GM21526 (cell line): ENCODE results near the gene THOC7.

ENCODE experiments used
- ATAC-seq: cut with Tn5 transposase; IDR thresholded peaks from one replicate; pipeline ENCODE4 v1.9.1; 2021; ENCODE audit warnings: moderate library complexity; ENCODE audit not compliant: unreplicated experiment, low FRiP score

THOC7 gene

GRCh38 chr3:63847718-63848450, 15.7 kb downstream of the THOC7 start:
- ATAC-seq: no peak

- ATAC-seq: no peak
Observed at GRCh38 chr3:63845215-63845614, 18.4 kb downstream of the THOC7 start.

- no peak for ATAC-seq
Observed at GRCh38 chr3:63842127-63842526, 21.5 kb downstream of the THOC7 start.

- ATAC-seq: no peak
Observed at GRCh38 chr3:63841704-63842103, 21.9 kb downstream of the THOC7 start.

- ATAC-seq: no peak
Observed at GRCh38 chr3:63832395-63832794, 31.2 kb downstream of the THOC7 start.

GRCh38 chr3:63830526-63830925, 33.1 kb downstream of the THOC7 start:
- ATAC-seq: no peak

GRCh38 chr3:63824309-63824708, 39.3 kb downstream of the THOC7 start:
- ATAC-seq: no peak

- ATAC-seq: no peak
Observed at GRCh38 chr3:63819151-63819398, 44.5 kb downstream of the THOC7 start, which contains the start of gene C3orf49. Gene C3orf49, plus strand, starts transcription at chr3:63819299. Its CDS starts 173 bp downstream, at chr3:63819472.

GRCh38 chr3:63818282-63819150, 45.1 kb downstream of the THOC7 start:
- peak; percentile 74 for ATAC-seq

GRCh38 chr3:63817225-63817624, 46.4 kb downstream of the THOC7 start:
- ATAC-seq: no peak

GRCh38 chr3:63814237-63814636, 49.4 kb downstream of the THOC7 start:
- no peak for ATAC-seq

GRCh38 chr3:63809607-63810006, 54.0 kb downstream of the THOC7 start:
- ATAC-seq: no peak

GRCh38 chr3:63808633-63809032, 55.0 kb downstream of the THOC7 start:
- no peak for ATAC-seq

- ATAC-seq: no peak
Observed at GRCh38 chr3:63807961-63808565, 55.5 kb downstream of the THOC7 start.

- ATAC-seq: no peak
Observed at GRCh38 chr3:63803911-63804310, 59.7 kb downstream of the THOC7 start.

- no peak for ATAC-seq
Observed at GRCh38 chr3:63800097-63800496, 63.5 kb downstream of the THOC7 start.

- no peak for ATAC-seq
Observed at GRCh38 chr3:63798949-63799348, 64.7 kb downstream of the THOC7 start.

- ATAC-seq: no peak
Observed at GRCh38 chr3:63798544-63798943, 65.1 kb downstream of the THOC7 start.

GRCh38 chr3:63795438-63795837, 68.2 kb downstream of the THOC7 start:
- no peak for ATAC-seq

- no peak for ATAC-seq
Observed at GRCh38 chr3:63791974-63792373, 71.6 kb downstream of the THOC7 start.
